MM.1S (cell line): ENCODE data around the gene IDI2.

Experiments
- DNase-seq: peaks from one replicate; pipeline ENCODE4 v3.0.0-alpha.2; 2015
- H2AFZ ChIP-seq: fragments of 300-600 bp; sonication (generic); 2 replicates; pipeline ENCODE4 v1.6.0; 2016; ENCODE audit warnings: antibody characterized with exemption, low read length
- H3F3A ChIP-seq: fragments of 300-600 bp; sonication (generic); 2 replicates; pipeline ENCODE4 v1.6.1; 2016; ENCODE audit warnings: mild to moderate bottlenecking, antibody characterized with exemption, low read length, moderate library complexity, mixed read lengths; ENCODE audit not compliant: insufficient read depth
- H3K27ac ChIP-seq: fragments of 300-600 bp; sonication (generic); 2 replicates; pipeline ENCODE4 v1.5.1; 2016; ENCODE audit warnings: mild to moderate bottlenecking, low read length
- H3K27me3 ChIP-seq: fragments of 300-600 bp; sonication (generic); replicated peaks from 2 replicates; pipeline ENCODE4 v1.6.0; 2016; ENCODE audit warnings: low read length; ENCODE audit not compliant: insufficient read depth
- H3K36me3 ChIP-seq: fragments of 300-600 bp; sonication (generic); replicated peaks from 2 replicates; pipeline ENCODE4 v1.6.1; 2016; ENCODE audit warnings: mild to moderate bottlenecking, low read length, mixed read lengths; ENCODE audit not compliant: insufficient read depth
- H3K4me1 ChIP-seq: fragments of 300-600 bp; sonication (generic); 2 replicates; pipeline ENCODE4 v1.6.1; 2016; ENCODE audit warnings: low read length, mixed read lengths
- H3K4me2 ChIP-seq: fragments of 300-600 bp; sonication (generic); 2 replicates; pipeline ENCODE4 v1.6.0; 2016; ENCODE audit warnings: low read depth, low read length
- H3K4me3 ChIP-seq: fragments of 300-600 bp; sonication (generic); 2 replicates; pipeline ENCODE4 v1.5.1; 2016; ENCODE audit warnings: low read length, mixed read lengths
- H3K79me2 ChIP-seq: fragments of 300-600 bp; sonication (generic); 2 replicates; pipeline ENCODE4 v1.6.1; 2016; ENCODE audit warnings: mixed run types, low read length, mixed read lengths
- H3K9ac ChIP-seq: fragments of 300-600 bp; sonication (generic); 2 replicates; pipeline ENCODE4 v1.6.1; 2016; ENCODE audit warnings: low read length, mixed read lengths
- H3K9me2 ChIP-seq: fragments of 300-600 bp; sonication (generic); replicated peaks from 2 replicates; pipeline ENCODE4 v1.6.1; 2016; ENCODE audit warnings: mild to moderate bottlenecking, low read length, mixed read lengths; ENCODE audit not compliant: insufficient read depth
- H3K9me3 ChIP-seq: fragments of 300-600 bp; sonication (generic); replicated peaks from 2 replicates; pipeline ENCODE4 v1.6.1; 2016; ENCODE audit warnings: mild to moderate bottlenecking, low read length, mixed read lengths; ENCODE audit not compliant: insufficient read depth
- H4K20me1 ChIP-seq: fragments of 300-600 bp; sonication (generic); 2 replicates; pipeline ENCODE4 v1.6.1; 2016; ENCODE audit warnings: mild to moderate bottlenecking, low read length, moderate library complexity, mixed read lengths; ENCODE audit not compliant: insufficient read depth
- EZH2 ChIP-seq: fragments of 300-600 bp; sonication (generic); optimal IDR thresholded peaks from 2 replicates; pipeline ENCODE3; 2017; ENCODE audit warnings: low read depth, mild to moderate bottlenecking, antibody characterized with exemption, low read length, mixed read lengths
- EZH2phosphoT487 ChIP-seq: fragments of 300-600 bp; sonication (generic); IDR thresholded peaks from 2 replicates; pipeline ENCODE4 v1.6.1; 2018; ENCODE audit warnings: antibody characterized with exemption, low read length
- TF ChIP-seq, protein P1 (sequence below): fragments of 300-600 bp; sonication (generic); IDR thresholded peaks from 2 replicates; pipeline ENCODE4 v1.5.1; 2016; ENCODE audit warnings: antibody characterized with exemption, low read length, mixed read lengths

Gene IDI2

GRCh38 chr10:969473-970150 is 56.0 kb downstream of the IDI2 start:
- Histone ChIP-seq H3K9me2 (no peaks in the 10 kb centered on the region), H4K20me1 (no peaks in the 10 kb centered on the region), H3K79me2 (no peaks in the 10 kb centered on the region), H2AFZ (no peak overlapping the region), H3K4me1 (no peaks in the 10 kb centered on the region), H3K4me3 (no peak overlapping the region), H3F3A (no peaks in the 10 kb centered on the region), H3K27me3 (no peaks in the 10 kb centered on the region), H3K9ac (no peak overlapping the region), H3K4me2 (no peak overlapping the region), H3K27ac (no peak overlapping the region), H3K36me3 (no peaks in the 10 kb centered on the region), H3K9me3 (no peaks in the 10 kb centered on the region)
- DNase-seq, result no peak
- TF ChIP-seq EZH2phosphoT487, result no peak
- TF ChIP-seq, protein P1, sequence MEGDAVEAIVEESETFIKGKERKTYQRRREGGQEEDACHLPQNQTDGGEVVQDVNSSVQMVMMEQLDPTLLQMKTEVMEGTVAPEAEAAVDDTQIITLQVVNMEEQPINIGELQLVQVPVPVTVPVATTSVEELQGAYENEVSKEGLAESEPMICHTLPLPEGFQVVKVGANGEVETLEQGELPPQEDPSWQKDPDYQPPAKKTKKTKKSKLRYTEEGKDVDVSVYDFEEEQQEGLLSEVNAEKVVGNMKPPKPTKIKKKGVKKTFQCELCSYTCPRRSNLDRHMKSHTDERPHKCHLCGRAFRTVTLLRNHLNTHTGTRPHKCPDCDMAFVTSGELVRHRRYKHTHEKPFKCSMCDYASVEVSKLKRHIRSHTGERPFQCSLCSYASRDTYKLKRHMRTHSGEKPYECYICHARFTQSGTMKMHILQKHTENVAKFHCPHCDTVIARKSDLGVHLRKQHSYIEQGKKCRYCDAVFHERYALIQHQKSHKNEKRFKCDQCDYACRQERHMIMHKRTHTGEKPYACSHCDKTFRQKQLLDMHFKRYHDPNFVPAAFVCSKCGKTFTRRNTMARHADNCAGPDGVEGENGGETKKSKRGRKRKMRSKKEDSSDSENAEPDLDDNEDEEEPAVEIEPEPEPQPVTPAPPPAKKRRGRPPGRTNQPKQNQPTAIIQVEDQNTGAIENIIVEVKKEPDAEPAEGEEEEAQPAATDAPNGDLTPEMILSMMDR, result no peak
- TF ChIP-seq EZH2, result no peak
